ENCODE results near the gene PLCL2. TPM values are rescaled to one million over a fixed set of nuclear protein-coding genes. Genes with fewer than 3 reads are reported as not detected.

The PLCL2 gene
- total RNA-seq, 2 donors from 2014 or later: 5.3 to 14.5 TPM

DNA sequence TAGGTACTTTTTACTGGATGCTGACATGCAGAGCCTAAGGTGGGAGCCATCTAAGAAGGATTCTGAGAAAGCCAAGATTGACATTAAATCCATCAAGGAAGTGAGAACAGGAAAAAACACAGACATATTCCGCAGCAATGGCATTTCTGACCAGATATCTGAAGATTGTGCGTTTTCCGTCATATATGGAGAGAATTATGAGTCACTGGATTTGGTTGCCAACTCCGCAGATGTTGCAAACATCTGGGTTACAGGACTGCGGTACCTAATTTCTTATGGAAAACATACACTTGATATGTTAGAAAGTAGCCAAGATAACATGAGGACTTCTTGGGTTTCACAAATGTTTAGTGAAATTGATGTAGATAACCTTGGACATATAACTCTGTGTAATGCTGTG is 125.1 kb downstream of the PLCL2 start:
- TF ChIP-seq CTCF (IDR thresholded peaks at IDR 0.05) (no peak), POLR2AphosphoS5 (IDR thresholded peaks at IDR 0.05) (no peak), POLR2A (IDR thresholded peaks at IDR 0.05) (no peak)
- Histone ChIP-seq H3K9me3 (no peaks in the 10 kb centered on the region), H3K27me3 (replicated peaks; ENCODE audit: insufficient read depth) (no peaks in the 10 kb centered on the region), H3K27ac (no peak overlapping the region), H3K4me3 (no peak overlapping the region), H3K4me1 (replicated peaks) (no peaks in the 10 kb centered on the region), H3K36me3 (no peaks in the 10 kb centered on the region)
- WGBS: 97% methylated on average over 5 of the region's 5 CpGs
- DNase-seq (ENCODE audit: low spot score): no peak
- intact Hi-C loops (cut with DNase I): no loop called here

DNA sequence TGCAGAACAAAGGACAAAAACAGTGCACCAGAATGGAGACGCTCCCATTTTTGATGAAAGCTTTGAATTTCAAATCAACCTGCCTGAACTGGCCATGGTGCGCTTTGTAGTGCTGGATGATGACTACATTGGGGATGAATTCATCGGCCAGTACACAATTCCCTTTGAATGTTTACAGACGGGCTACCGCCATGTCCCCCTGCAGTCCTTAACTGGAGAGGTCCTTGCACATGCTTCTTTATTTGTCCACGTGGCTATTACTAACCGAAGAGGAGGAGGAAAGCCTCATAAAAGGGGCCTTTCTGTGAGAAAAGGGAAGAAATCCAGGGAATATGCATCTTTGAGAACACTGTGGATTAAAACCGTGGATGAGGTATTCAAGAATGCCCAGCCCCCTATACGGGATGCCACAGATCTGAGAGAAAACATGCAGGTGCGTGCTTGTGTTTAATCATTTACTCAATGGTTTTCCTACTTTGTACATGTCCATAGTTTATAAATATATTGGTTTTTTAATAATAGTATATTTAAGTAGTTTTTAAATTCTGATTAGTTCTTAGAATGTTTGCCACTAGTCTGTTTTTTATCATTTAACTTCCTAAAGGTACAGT is 127.1 kb downstream of the PLCL2 start:
- no peak for DNase-seq (ENCODE audit: low spot score)
- Histone ChIP-seq H3K36me3 (no peaks in the 10 kb centered on the region), H3K4me3 (no peak overlapping the region), H3K4me1 (replicated peaks) (no peaks in the 10 kb centered on the region), H3K27ac (no peak overlapping the region), H3K27me3 (replicated peaks; ENCODE audit: insufficient read depth) (no peaks in the 10 kb centered on the region), H3K9me3 (no peaks in the 10 kb centered on the region)
- intact Hi-C loops (cut with DNase I): no loop called here
- TF ChIP-seq POLR2A (IDR thresholded peaks at IDR 0.05) (no peak), CTCF (IDR thresholded peaks at IDR 0.05) (no peak)
- 67% methylated on average over 10 of the region's 10 CpGs for WGBS

- no peak for TF ChIP-seq POLR2A (IDR thresholded peaks at IDR 0.05)
- TF ChIP-seq CTCF (IDR thresholded peaks at IDR 0.05): no peak
- no peak for TF ChIP-seq POLR2AphosphoS5 (IDR thresholded peaks at IDR 0.05)
- intact Hi-C loops (cut with DNase I): no loop called here
- no peak overlapping the region for H3K4me3 ChIP-seq
- 91% methylated on average over 2 of the region's 2 CpGs for WGBS
- H3K9me3 ChIP-seq: no peaks in the 10 kb centered on the region
- no peaks in the 10 kb centered on the region for H3K4me1 ChIP-seq (replicated peaks)
- DNase-seq (ENCODE audit: low spot score): no peak
- no peaks in the 10 kb centered on the region for H3K27me3 ChIP-seq (replicated peaks; ENCODE audit: insufficient read depth)
- no peaks in the 10 kb centered on the region for H3K36me3 ChIP-seq
- H3K27ac ChIP-seq: no peak overlapping the region
Measured at GRCh38 chr3:17013050-17013449, 128.3 kb downstream of the PLCL2 start.

DNA sequence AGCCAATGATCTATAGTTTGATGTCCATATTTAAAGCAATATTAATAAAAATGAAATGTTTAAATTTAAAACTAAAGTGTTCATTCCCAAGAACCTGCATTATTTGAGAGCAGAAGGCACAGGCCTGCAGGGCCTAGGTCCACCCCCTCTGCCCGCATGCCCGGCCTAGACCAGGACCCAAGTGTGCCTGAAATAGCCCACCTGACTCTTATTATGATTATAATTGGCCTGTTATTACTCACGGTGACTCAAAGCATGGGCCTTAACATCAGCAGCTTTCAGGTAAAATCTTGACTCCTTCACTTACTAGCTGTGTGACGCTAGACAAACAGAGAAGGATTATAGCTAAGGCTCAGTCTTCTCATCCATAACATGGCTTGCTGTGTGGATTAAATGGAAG is 128.8 kb downstream of the PLCL2 start:
- no peaks in the 10 kb centered on the region for H3K27me3 ChIP-seq (replicated peaks; ENCODE audit: insufficient read depth)
- TF ChIP-seq POLR2AphosphoS5 (IDR thresholded peaks at IDR 0.05): no peak
- no peak for TF ChIP-seq POLR2A (IDR thresholded peaks at IDR 0.05)
- no peak for TF ChIP-seq CTCF (IDR thresholded peaks at IDR 0.05)
- no peaks in the 10 kb centered on the region for H3K9me3 ChIP-seq
- intact Hi-C loops (cut with DNase I): no loop called here
- DNase-seq (ENCODE audit: low spot score): no peak
- H3K27ac ChIP-seq: no peak overlapping the region
- no peaks in the 10 kb centered on the region for H3K4me1 ChIP-seq (replicated peaks)
- no peaks in the 10 kb centered on the region for H3K36me3 ChIP-seq
- H3K4me3 ChIP-seq: no peak overlapping the region
- 91% methylated on average over 4 of the region's 4 CpGs for WGBS

DNA sequence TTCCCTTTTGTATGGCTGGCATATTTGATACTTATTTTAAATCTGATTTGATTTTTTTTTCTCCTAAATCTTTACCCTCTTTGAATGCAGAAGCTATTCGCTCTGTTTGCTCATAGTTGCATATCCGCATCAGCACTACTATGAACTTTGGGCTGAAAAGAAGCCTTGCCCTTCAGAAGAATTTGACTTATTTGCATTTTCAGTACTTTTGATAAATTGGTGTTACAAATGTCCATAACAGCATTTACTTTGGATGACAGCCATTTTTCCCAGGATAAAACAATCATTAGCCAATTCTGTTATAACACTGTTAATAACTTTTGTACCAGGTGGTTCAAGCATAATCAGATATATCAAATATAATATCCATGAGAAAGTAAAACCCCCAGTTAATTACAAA is 129.5 kb downstream of the PLCL2 start:
- H3K4me1 ChIP-seq (replicated peaks): no peaks in the 10 kb centered on the region
- no peak for TF ChIP-seq POLR2A (IDR thresholded peaks at IDR 0.05)
- no peak for TF ChIP-seq POLR2AphosphoS5 (IDR thresholded peaks at IDR 0.05)
- TF ChIP-seq CTCF (IDR thresholded peaks at IDR 0.05): no peak
- H3K9me3 ChIP-seq: no peaks in the 10 kb centered on the region
- intact Hi-C loops (cut with DNase I): no loop called here
- H3K36me3 ChIP-seq: no peaks in the 10 kb centered on the region
- no peak overlapping the region for H3K27ac ChIP-seq
- no peaks in the 10 kb centered on the region for H3K27me3 ChIP-seq (replicated peaks; ENCODE audit: insufficient read depth)
- 91% methylated on average over 2 of the region's 2 CpGs for WGBS
- DNase-seq (ENCODE audit: low spot score): no peak
- no peak overlapping the region for H3K4me3 ChIP-seq

All from prostate gland (tissue), 2 donors.